ENCODE measurements around the gene AKR1B15.

AKR1B15 gene

DNA sequence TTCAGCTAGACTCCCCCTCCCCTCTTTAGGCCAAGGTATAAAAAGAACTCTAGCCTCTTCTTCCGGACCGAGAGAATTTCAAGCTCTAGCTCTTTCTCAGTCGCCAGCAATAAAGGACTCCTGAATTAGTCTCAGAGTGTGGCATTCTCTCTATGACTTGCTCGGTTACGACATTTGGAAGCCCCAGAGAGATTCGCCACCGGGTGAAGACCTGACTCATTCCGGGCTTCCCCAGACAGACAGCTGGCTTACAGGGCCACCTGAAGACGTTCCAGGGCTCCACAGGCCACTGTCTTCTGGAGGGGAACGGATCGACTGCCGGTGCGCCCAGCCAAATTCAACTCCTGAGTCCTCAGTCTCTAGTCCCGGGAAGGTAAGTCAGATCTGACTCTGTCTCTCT, at the start of gene AKR1B15:
TSS of gene AKR1B15 (plus strand) at position 234 of the 400 bp plus-strand sequence. CDS start 15,510 bp downstream, outside the sequence.
- H3K27ac ChIP-seq: no peak within 1 kb of the TSS
- TF ChIP-seq ZFX (IDR thresholded peaks at IDR 0.05): no peak
- TF ChIP-seq, protein P1, sequence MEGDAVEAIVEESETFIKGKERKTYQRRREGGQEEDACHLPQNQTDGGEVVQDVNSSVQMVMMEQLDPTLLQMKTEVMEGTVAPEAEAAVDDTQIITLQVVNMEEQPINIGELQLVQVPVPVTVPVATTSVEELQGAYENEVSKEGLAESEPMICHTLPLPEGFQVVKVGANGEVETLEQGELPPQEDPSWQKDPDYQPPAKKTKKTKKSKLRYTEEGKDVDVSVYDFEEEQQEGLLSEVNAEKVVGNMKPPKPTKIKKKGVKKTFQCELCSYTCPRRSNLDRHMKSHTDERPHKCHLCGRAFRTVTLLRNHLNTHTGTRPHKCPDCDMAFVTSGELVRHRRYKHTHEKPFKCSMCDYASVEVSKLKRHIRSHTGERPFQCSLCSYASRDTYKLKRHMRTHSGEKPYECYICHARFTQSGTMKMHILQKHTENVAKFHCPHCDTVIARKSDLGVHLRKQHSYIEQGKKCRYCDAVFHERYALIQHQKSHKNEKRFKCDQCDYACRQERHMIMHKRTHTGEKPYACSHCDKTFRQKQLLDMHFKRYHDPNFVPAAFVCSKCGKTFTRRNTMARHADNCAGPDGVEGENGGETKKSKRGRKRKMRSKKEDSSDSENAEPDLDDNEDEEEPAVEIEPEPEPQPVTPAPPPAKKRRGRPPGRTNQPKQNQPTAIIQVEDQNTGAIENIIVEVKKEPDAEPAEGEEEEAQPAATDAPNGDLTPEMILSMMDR (conservative IDR thresholded peaks at IDR 0.05): no peak

DNA sequence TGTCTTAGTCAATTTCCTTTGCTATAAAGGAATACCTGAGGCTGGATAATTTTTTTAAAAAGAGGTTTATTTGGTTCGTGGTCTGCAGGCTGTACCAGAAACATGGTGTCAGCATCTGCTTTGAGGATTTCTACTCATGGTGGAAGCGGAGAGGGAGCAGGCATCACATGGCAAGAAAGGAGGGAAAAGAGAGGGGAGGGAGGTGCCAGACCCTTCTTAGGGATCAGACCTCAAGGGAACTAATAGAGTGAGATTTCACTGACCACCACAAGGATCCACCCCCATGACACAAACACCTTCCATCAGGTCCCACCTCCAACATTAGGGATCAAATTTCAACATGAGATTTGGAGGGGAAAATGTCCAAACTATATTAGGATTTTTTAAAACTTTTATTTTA, 48.5 kb upstream of the AKR1B15 start:
- no peak overlapping the region for H3K27ac ChIP-seq
- TF ChIP-seq, protein P1 (conservative IDR thresholded peaks at IDR 0.05): no peak
- no peak for TF ChIP-seq ZFX (IDR thresholded peaks at IDR 0.05)

DNA sequence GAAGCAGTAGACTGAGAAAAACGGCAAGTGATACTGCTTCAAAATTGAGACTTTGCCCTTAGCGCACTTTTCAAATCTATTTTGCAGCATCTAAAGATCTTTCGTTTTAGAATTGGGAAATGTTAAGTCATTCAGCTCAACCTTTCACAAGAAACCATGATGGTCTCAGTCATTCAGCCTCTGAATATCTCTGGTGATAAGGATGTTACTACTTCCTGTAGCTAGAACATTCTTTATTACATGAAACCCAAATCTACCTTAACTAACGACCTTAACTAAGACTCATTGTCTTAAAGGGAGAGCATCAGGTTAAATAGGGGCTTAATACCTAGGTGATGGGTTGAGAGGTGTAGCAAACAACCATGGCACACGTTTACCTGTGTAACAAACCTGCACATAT, 47.9 kb upstream of the AKR1B15 start:
- H3K27ac ChIP-seq: no peak overlapping the region
- TF ChIP-seq, protein P1 (conservative IDR thresholded peaks at IDR 0.05): no peak

DNA sequence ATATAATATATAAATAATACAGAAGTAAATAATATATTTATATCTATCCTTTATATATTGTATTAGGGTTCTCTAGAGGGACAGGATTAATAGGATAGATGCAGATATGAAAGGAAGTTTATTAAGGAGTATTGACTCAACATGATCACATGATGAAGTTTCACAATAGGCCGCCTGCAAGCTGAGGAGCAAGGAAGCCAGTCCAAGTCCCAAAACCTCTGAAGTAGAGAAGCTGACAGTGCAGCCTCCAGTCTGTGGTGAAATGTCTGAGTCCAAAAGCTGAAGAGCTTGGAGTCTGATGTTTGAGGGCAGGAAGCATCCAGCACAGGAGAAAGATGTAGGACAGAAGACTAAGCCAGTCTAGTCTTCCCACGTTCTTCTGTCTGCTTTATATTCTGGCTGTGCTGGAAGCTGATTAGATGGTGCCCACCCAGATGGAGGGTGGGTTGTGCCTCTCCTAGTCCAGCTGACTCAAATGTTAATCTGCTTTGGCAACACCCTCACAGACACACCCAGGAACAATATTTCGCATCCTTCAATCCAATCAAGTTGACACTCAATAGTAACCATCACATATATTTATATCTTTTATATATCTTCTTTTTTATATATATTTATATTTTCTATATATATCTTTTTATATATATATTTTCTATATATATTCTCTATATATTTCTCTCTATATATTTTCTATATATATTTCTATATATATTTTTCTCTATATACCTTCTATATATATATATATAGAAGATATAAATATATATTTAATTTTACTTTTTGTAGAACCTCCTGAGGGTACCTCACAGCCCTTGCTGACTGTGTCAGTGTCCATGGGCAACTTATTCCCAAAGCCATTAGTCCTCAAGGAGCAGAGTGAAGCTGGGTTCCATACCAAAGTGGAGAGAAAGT, 46.2 kb upstream of the AKR1B15 start:
- no peak for TF ChIP-seq ZFX (IDR thresholded peaks at IDR 0.05)
- TF ChIP-seq, protein P1 (conservative IDR thresholded peaks at IDR 0.05): no peak
- no peak overlapping the region for H3K27ac ChIP-seq

DNA sequence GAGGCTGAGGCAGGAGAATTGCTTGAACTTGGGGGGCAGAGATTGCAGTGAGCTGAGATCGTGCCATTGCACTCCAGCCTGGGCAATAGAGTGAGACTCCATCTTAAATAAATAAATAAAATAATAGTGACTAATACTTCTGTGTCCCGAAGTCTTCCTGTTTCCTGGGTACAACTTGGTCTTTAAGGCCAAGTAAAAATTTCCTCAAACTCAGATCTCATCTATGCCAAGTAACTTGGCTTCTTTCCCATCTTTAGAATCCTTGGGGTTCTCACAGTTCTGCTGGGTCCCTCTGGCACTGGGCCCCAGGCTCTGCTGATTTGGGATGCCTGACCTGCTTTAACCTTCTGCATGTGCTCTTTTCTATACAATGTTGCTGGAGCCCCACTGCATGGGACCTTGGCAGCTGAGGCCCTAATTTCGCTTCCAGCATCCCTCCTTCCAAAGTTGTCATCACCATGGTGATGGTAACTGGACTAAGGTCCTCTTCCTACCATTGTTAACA, 44.2 kb upstream of the AKR1B15 start:
- no peak for TF ChIP-seq ZFX (IDR thresholded peaks at IDR 0.05)
- TF ChIP-seq, protein P1 (conservative IDR thresholded peaks at IDR 0.05): no peak
- H3K27ac ChIP-seq: no peak overlapping the region

DNA sequence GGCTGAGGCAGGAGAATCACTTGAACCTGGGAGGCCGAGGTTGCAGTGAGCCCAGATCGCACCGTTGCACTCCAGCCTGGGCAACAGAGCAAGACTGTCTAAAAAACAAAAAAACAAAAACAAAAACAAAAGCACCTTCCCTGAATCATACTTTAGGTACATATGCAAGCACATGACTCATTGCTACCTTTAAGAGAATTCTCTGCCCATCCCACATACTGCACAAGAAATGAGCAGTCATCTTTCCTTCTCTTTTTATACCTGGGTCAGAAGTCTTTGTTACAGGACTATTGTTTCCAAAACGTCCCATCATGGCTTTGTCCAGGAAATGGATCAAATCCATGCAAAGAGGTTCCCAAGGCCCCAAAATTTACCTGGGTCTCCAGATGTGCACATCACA, 43.1 kb upstream of the AKR1B15 start:
- H3K27ac ChIP-seq: no peak overlapping the region
- TF ChIP-seq, protein P1 (conservative IDR thresholded peaks at IDR 0.05): no peak
- TF ChIP-seq ZFX (IDR thresholded peaks at IDR 0.05): no peak

DNA sequence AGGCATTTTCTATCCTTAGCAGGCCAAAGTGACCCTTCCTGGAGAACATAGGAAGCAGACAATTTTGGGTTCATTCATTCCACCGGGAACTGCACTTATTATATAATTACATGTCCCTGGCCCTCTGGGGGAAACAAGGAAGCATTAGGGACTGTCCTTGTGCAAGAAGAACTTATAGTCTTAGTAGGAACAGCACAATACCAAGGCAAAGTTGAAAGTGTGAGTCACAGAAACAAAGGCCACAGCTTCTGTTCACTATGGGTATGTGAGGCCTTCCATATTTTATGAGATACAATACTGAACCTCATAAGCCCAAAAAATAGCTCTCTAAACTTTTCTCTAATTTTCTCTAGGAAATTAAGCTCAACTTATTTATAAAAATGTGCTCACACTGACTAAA, 39.9 kb upstream of the AKR1B15 start:
- TF ChIP-seq ZFX (IDR thresholded peaks at IDR 0.05): no peak
- TF ChIP-seq, protein P1 (conservative IDR thresholded peaks at IDR 0.05): no peak

More for the DNA sequence above, 39.9 kb upstream of the AKR1B15 start:
- no peak overlapping the region for H3K27ac ChIP-seq

Data from C4-2B (cell line).